Lung (tissue), 12 donors: ENCODE data around the gene NBEA. TPM values are rescaled to one million over a fixed set of nuclear protein-coding genes. Genes with fewer than 3 reads are reported as not detected.

Experiments used
- ATAC-seq: fragments of 200-7000 bp; cut with Tn5 transposase; one replicate; pipeline ENCODE4 v1.9.1; 2020; ENCODE audit warnings: moderate number of reproducible peaks; ENCODE audit not compliant: insufficient read depth, low FRiP score
- DNase-seq, 3 donors: peaks; one replicate each; pipeline ENCODE4 v3.0.0-alpha.2; 2013 to 2017
- H3K27ac ChIP-seq, 2 donors: one replicate each; pipeline ENCODE4 v1.5.1; 2013; ENCODE audit warnings: mild to moderate bottlenecking in 2 of 2, moderate library complexity in 2 of 2, control low read depth in 1 of 2, inconsistent platforms in 1 of 2, low read depth in 1 of 2, low read length in 1 of 2
- H3K27me3 ChIP-seq, 3 donors: one replicate each; pipeline ENCODE4 v1.5.1; 2013; ENCODE audit warnings: low read length in 2 of 3; ENCODE audit not compliant: control insufficient read depth in 3 of 3, insufficient read depth in 3 of 3
- H3K36me3 ChIP-seq, 4 donors: one replicate each; pipeline ENCODE4 v1.5.1; 2013; ENCODE audit warnings: low read length in 4 of 4, mild to moderate bottlenecking in 1 of 4, moderate library complexity in 1 of 4; ENCODE audit not compliant: control insufficient read depth in 4 of 4, insufficient read depth in 4 of 4
- H3K4me1 ChIP-seq, 5 donors: one replicate each; pipeline ENCODE4 v1.5.1; 2013; ENCODE audit warnings: low read length in 5 of 5, mild to moderate bottlenecking in 2 of 5, moderate library complexity in 1 of 5; ENCODE audit not compliant: control insufficient read depth in 5 of 5, insufficient read depth in 5 of 5
- H3K4me3 ChIP-seq: one replicate; pipeline ENCODE4 v1.5.1; 2013; ENCODE audit warnings: mild to moderate bottlenecking, control low read depth, moderate library complexity
- H3K9ac ChIP-seq, 2 donors: one replicate each; pipeline ENCODE4 v1.5.1; 2013; ENCODE audit warnings: low read length in 2 of 2, control low read depth in 1 of 2; ENCODE audit not compliant: insufficient read depth in 1 of 2
- H3K9me3 ChIP-seq, 4 donors: one replicate each; pipeline ENCODE4 v1.5.1; 2013; ENCODE audit warnings: low read length in 3 of 4, mild to moderate bottlenecking in 1 of 4, moderate library complexity in 1 of 4; ENCODE audit not compliant: control insufficient read depth in 4 of 4, insufficient read depth in 3 of 4
- WGBS, 2 donors: extraction: QIAGEN DNeasy Blood & Tissue Kit; methylation state at CpG; one replicate each; pipeline ENCODE4 v1.1.7; 2013; 5-methylcytosine and 5-hydroxymethylcytosine counted together
- polyA plus RNA-seq, 2 donors: library from polyadenylated mRNA; stranded (reverse); fragments of 200-250 nt; gene quantifications; one replicate each; pipeline ENCODE4 v1.2.1, GENCODE V29; 2013
- total RNA-seq, 2 donors: library from RNA; depleted of rRNA in 1 of 2; stranded (reverse); fragments of >200 nt in 1 of 2; gene quantifications; one replicate each; pipeline ENCODE4 v1.2.1, GENCODE V29; 2014 to 2021
- TF ChIP-seq, protein P1 (sequence below): IDR thresholded peaks from 2 replicates; pipeline ENCODE4 v1.5.1; 2012; ENCODE audit warnings: mild to moderate bottlenecking; ENCODE audit errors: control extremely low read depth, extremely low read depth
- donor health status: control.
- donor health status: control.
- donor health status: Bipolar disorder and iron deficiency.
- donor health status: healthy.
- donor health status: DM: yes; HTN: yes; CAD: no.

NBEA gene
- total and polyA plus RNA-seq, 4 donors: 1.6 to 26.5 (median 5.3) TPM

DNA sequence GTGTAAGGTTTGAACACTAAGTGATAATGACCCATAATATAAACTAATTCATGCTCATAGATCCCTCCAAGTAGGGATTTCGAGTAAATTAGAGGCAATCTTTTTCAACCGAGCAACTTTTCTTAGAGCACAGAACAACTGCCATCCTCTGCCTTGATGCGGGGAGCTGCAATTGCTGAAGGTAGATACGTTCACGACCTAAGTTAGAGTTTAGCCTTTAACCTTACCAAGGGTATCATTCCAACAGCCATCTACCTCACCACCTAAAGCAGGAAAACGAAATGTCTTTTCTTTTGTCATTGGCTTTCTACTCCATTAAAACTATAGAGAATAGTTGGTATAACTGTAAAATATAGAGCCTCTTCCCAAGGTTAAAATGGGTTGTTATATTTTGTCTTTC, 42.2 kb upstream of the NBEA start:
- no peaks in the 10 kb centered on the region for H3K9me3 ChIP-seq
- 28 to 34% methylated on average over 6 of the region's 6 CpGs for WGBS, 2 donors
- no peak overlapping the region for H3K4me3 ChIP-seq
- no peak for DNase-seq
- H3K4me1 ChIP-seq: no peaks in the 10 kb centered on the region
- no peaks in the 10 kb centered on the region for H3K27me3 ChIP-seq
- H3K9ac ChIP-seq: no peak overlapping the region
- TF ChIP-seq, protein P1, sequence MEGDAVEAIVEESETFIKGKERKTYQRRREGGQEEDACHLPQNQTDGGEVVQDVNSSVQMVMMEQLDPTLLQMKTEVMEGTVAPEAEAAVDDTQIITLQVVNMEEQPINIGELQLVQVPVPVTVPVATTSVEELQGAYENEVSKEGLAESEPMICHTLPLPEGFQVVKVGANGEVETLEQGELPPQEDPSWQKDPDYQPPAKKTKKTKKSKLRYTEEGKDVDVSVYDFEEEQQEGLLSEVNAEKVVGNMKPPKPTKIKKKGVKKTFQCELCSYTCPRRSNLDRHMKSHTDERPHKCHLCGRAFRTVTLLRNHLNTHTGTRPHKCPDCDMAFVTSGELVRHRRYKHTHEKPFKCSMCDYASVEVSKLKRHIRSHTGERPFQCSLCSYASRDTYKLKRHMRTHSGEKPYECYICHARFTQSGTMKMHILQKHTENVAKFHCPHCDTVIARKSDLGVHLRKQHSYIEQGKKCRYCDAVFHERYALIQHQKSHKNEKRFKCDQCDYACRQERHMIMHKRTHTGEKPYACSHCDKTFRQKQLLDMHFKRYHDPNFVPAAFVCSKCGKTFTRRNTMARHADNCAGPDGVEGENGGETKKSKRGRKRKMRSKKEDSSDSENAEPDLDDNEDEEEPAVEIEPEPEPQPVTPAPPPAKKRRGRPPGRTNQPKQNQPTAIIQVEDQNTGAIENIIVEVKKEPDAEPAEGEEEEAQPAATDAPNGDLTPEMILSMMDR: no peak
- H3K36me3 ChIP-seq: no peaks in the 10 kb centered on the region
- H3K27ac ChIP-seq: no peak overlapping the region
- no peak for ATAC-seq

DNA sequence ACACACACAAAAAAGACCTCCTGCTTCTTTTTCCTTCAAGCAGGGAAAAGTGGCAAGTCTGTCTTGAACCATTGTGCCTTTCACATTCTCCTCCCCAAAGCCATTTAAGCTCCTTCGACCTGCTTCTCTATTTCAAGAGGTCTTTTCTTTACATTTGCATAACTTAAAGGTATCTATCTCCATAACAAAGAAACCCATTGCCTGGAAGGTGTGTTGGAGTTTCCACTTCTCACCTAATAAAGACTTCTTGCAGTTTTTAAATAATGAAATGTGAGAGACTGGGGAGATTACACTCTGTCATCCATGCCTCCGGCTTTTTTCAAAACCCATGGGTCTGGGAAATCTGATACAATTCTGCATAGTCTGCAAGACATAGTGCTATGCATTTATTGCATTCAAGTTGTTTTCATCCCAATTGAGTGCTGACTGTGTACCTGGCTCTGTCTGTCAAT, 41.8 kb upstream of the NBEA start:
- TF ChIP-seq, protein P1: no peak
- ATAC-seq: no peak
- no peaks in the 10 kb centered on the region for H3K9me3 ChIP-seq
- H3K9ac ChIP-seq: no peak overlapping the region
- no peak for DNase-seq
- H3K27ac ChIP-seq: no peak overlapping the region
- H3K4me3 ChIP-seq: no peak overlapping the region
- no peaks in the 10 kb centered on the region for H3K27me3 ChIP-seq
- no peaks in the 10 kb centered on the region for H3K4me1 ChIP-seq
- H3K36me3 ChIP-seq: no peaks in the 10 kb centered on the region
- 27 to 32% methylated on average over 2 of the region's 2 CpGs for WGBS, 2 donors

DNA sequence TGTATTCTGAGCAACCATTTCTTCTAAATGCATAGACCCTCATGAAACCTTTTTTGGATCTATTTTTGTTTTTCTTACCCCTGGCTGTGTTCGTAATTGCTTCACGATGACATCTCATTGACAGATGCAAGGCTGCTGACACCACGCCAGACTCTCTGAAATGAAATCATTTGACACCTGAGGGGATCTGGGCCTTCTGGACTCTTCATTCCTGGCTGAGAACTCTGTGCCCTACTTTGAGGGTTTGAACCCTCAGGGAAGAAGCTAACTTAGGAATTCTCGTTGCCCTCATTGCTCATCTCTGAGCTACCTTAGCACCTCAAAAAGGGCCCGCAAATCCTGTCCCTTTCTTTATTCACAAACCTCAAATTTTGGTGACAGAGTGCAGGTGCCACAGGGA, 40.5 kb upstream of the NBEA start:
- no peak overlapping the region for H3K4me3 ChIP-seq
- no peak for DNase-seq
- H3K4me1 ChIP-seq: no peaks in the 10 kb centered on the region
- no peaks in the 10 kb centered on the region for H3K27me3 ChIP-seq
- no peak overlapping the region for H3K27ac ChIP-seq
- ATAC-seq: no peak
- TF ChIP-seq, protein P1: no peak
- WGBS, 2 donors: 64 to 66% methylated on average over 5 of the region's 5 CpGs
- no peaks in the 10 kb centered on the region for H3K36me3 ChIP-seq
- H3K9me3 ChIP-seq: no peaks in the 10 kb centered on the region
- H3K9ac ChIP-seq: no peak overlapping the region

DNA sequence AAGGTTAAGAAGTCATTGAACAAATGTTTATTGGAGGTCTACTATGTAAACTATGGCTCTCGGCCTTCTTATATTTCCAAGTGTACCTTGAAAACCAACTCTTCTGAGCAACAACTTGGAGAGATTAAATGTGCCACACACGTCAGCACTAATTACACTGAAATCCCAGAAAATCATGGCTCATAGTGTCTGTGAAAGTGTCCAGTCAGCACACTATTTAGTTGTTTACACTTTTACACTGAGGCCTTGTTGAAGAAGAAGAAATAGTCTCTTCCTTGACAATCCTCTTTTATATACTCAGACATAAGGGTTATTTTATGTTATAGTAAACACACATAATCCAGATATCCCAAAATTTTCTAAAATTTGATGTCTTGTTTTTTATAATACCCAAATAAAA, 30.9 kb upstream of the NBEA start:
- 62 to 79% methylated on average over 2 of the region's 2 CpGs for WGBS, 2 donors
- no peak overlapping the region for H3K4me3 ChIP-seq
- H3K9ac ChIP-seq: no peak overlapping the region
- no peaks in the 10 kb centered on the region for H3K9me3 ChIP-seq
- H3K36me3 ChIP-seq: no peaks in the 10 kb centered on the region
- no peaks in the 10 kb centered on the region for H3K4me1 ChIP-seq
- TF ChIP-seq, protein P1: no peak
- H3K27me3 ChIP-seq: peaks cover 0 to 2% (median 0%) of the 10 kb centered on the region in 3 donors
- no peak for ATAC-seq
- no peak overlapping the region for H3K27ac ChIP-seq
- DNase-seq: no peak
